DND-41 (cell line): Measurements from ENCODE around the gene NSDHL.

Experiments used
- CTCF ChIP-seq: IDR thresholded peaks from 2 replicates; pipeline ENCODE4 v1.5.1; 2012; ENCODE audit warnings: borderline replicate concordance, low read length, moderate library complexity, mild to moderate bottlenecking; ENCODE audit not compliant: poor library complexity, severe bottlenecking; ENCODE audit errors: extremely low read depth
- EZH2 ChIP-seq: IDR thresholded peaks from 3 replicates; pipeline ENCODE4 v1.6.1; 2012; ENCODE audit warnings: borderline replicate concordance, low read depth, mild to moderate bottlenecking, moderate library complexity, low read length, inconsistent platforms; ENCODE audit not compliant: severe bottlenecking

- TF ChIP-seq EZH2 (no peak), CTCF (no peak)
These were observed at the start of gene NSDHL, which contains the start of gene CETN2 for GRCh38 chrX:152830312-152831305.
